Endothelial cell of umbilical vein (primary cell): Measurements from ENCODE around the gene FARP1. TPM values are rescaled to one million over a fixed set of nuclear protein-coding genes. Genes with fewer than 3 reads are reported as not detected.

Source experiments
- BruUV-seq: library from RNA; stranded (reverse); fragments of 400-500 nt; replicated peaks from 2 replicates; lab custom pipeline; 2021; lab: Mats Ljungman, UMichigan
- CTCF ChIA-PET: fragments of 300-600, 350-600 bp; sonication (Branson Sonifier 250); formaldehyde crosslinking; loops from one replicate; lab custom pipeline; 2021; ENCODE audit warnings: antibody characterized with exemption, inconsistent platforms; lab: Charles Lee
- POLR2A ChIA-PET: fragments of 300-600, 350-600 bp; sonication (Branson Sonifier 250); formaldehyde crosslinking; loops from one replicate; lab custom pipeline; 2021; ENCODE audit warnings: antibody characterized with exemption, inconsistent platforms; lab: Charles Lee
- DNase-seq: peaks from one replicate; pipeline ENCODE4 v3.0.0-alpha.2; 2011; ENCODE audit warnings: low read depth, low spot score
- FAIRE-seq: peaks from 2 replicates; lab custom pipeline; 2011; peaks lifted over from hg19 to GRCh38; lab: Jason Lieb, UNC
- H2AFZ ChIP-seq: 2 replicates; pipeline ENCODE4 v1.6.0; 2012; ENCODE audit warnings: low read depth, low read length, control low read depth, inconsistent platforms
- H3K27ac ChIP-seq: 2 replicates; pipeline ENCODE4 v1.5.1; 2011; ENCODE audit warnings: low read depth, mild to moderate bottlenecking, control low read depth, low read length, moderate library complexity; ENCODE audit not compliant: insufficient read depth
- H3K27me3 ChIP-seq, 2 experiments: 2 replicates each; pipeline versions ENCODE4 v1.6.0 to v1.6.1; 2011; ENCODE audit warnings: low read length in 2 of 2, mixed read lengths in 1 of 2; ENCODE audit not compliant: control insufficient read depth in 2 of 2, insufficient read depth in 2 of 2
- H3K36me3 ChIP-seq, 2 experiments: 2 replicates in 1 of 2; 3 replicates in 1 of 2; pipeline ENCODE4 v1.5.1; 2011; ENCODE audit warnings: low read length in 2 of 2, mild to moderate bottlenecking in 1 of 2, moderate library complexity in 1 of 2; ENCODE audit not compliant: control insufficient read depth in 2 of 2, insufficient read depth in 2 of 2; ENCODE audit errors: extremely low read depth in 1 of 2
- H3K4me1 ChIP-seq: 3 replicates; pipeline ENCODE4 v1.5.1; 2011; ENCODE audit warnings: mild to moderate bottlenecking, low read length; ENCODE audit not compliant: control insufficient read depth, insufficient read depth; ENCODE audit errors: extremely low read depth
- H3K4me2 ChIP-seq: 2 replicates; pipeline ENCODE4 v1.6.1; 2011; ENCODE audit warnings: low read length, control low read depth, mixed read lengths; ENCODE audit not compliant: insufficient read depth
- H3K4me3 ChIP-seq, 3 experiments: fragments of 200-600 bp in 1 of 3; sonication (generic), shearing (Covaris generic) in 1 of 3; replicated peaks in 1 of 3; 2 replicates each; pipeline ENCODE4 v1.5.1; 2011 to 2016; ENCODE audit warnings: control low read depth in 3 of 3, low read length in 3 of 3, mild to moderate bottlenecking in 2 of 3, inconsistent platforms in 1 of 3, low read depth in 1 of 3, moderate library complexity in 1 of 3; ENCODE audit not compliant: insufficient read depth in 1 of 3
- H3K79me2 ChIP-seq: 2 replicates; pipeline ENCODE4 v1.6.0; 2012; ENCODE audit warnings: low read length, inconsistent platforms; ENCODE audit not compliant: control insufficient read depth, insufficient read depth
- H3K9ac ChIP-seq: replicated peaks from 2 replicates; pipeline ENCODE3; 2011; ENCODE audit warnings: low read length, control low read depth; ENCODE audit not compliant: insufficient read depth; ENCODE audit errors: extremely low read depth
- H3K9me1 ChIP-seq: replicated peaks from 3 replicates; pipeline ENCODE4 v1.6.0; 2011; ENCODE audit warnings: mild to moderate bottlenecking, low read length; ENCODE audit not compliant: control insufficient read depth, insufficient read depth; ENCODE audit errors: extremely low read depth
- H3K9me3 ChIP-seq: replicated peaks from 2 replicates; pipeline ENCODE4 v1.5.1; 2012; ENCODE audit warnings: low read length, inconsistent platforms; ENCODE audit not compliant: control insufficient read depth, insufficient read depth
- H4K20me1 ChIP-seq: replicated peaks from 2 replicates; pipeline ENCODE3; 2011; ENCODE audit warnings: mild to moderate bottlenecking, low read length; ENCODE audit not compliant: control insufficient read depth, insufficient read depth; ENCODE audit errors: extremely low read depth
- EZH2 ChIP-seq: IDR thresholded peaks from 2 replicates; pipeline ENCODE4 v1.6.1; 2012; ENCODE audit warnings: borderline replicate concordance, low read depth, mild to moderate bottlenecking, moderate library complexity, low read length, inconsistent platforms; ENCODE audit not compliant: severe bottlenecking
- FOS ChIP-seq: IDR thresholded peaks from 2 replicates; pipeline ENCODE4 v1.6.1; 2011; ENCODE audit warnings: mild to moderate bottlenecking, low read length, moderate library complexity, borderline replicate concordance; ENCODE audit not compliant: insufficient read depth
- GATA2 ChIP-seq: IDR thresholded peaks from 2 replicates; pipeline ENCODE4 v1.7.0; 2011; ENCODE audit warnings: low read depth, mild to moderate bottlenecking, moderate library complexity, mixed read lengths, low read length; ENCODE audit not compliant: insufficient read length, insufficient read depth
- JUN ChIP-seq: IDR thresholded peaks from 2 replicates; pipeline ENCODE4 v1.6.1; 2011; ENCODE audit warnings: borderline replicate concordance, low read depth; ENCODE audit not compliant: insufficient read length, insufficient read depth
- MYC ChIP-seq: IDR thresholded peaks from one replicate; pipeline ENCODE4 v1.6.1; 2011; ENCODE audit warnings: mild to moderate bottlenecking, low read depth, low read length
- POLR2A ChIP-seq: IDR thresholded peaks from 2 replicates; pipeline ENCODE4 v1.6.1; 2012; ENCODE audit warnings: low read depth, mild to moderate bottlenecking, control low read depth, low read length
- POLR2AphosphoS5 ChIP-seq: IDR thresholded peaks from 2 replicates; pipeline ENCODE4 v1.6.1; 2012; ENCODE audit warnings: low read depth, mild to moderate bottlenecking, control low read depth, low read length, moderate library complexity; ENCODE audit not compliant: insufficient read depth
- dilution Hi-C: fragments of 300-500 bp; cut with MboI; formaldehyde crosslinking; loops from one replicate; pipeline ENCODE4 v1.15.0; 2019; ENCODE audit warnings: low sequenced_read_pairs; ENCODE audit not compliant: extremely low pct_ligation_motif_present
- intact Hi-C: fragments of 100-400 bp; cut with micrococcal nuclease; formaldehyde crosslinking; loops from one replicate; pipeline ENCODE4 v1.10.0; 2022
- polyA plus RNA-seq, 4 experiments: library from polyadenylated mRNA; depleted of rRNA in 3 of 4; stranded (reverse) in 3 of 4; unstranded in 1 of 4; fragments of >200 nt; gene quantifications; 2 replicates each; pipeline versions ENCODE4 v1.2.1 to v1.2.3, GENCODE V29; 2011 to 2012; ENCODE audit warnings: missing spikeins in 1 of 4
- total RNA-seq: library from RNA; stranded (reverse); gene quantifications from 2 replicates; pipeline ENCODE4 v1.2.3, GENCODE V29; 2021
- TF ChIP-seq, protein P1 (sequence below), 2 donors: IDR thresholded peaks; 1 replicate in 1 of 2; 2 replicates in 1 of 2; pipeline ENCODE4 v1.5.1; 2011; ENCODE audit warnings: low read length in 2 of 2, mild to moderate bottlenecking in 2 of 2, moderate library complexity in 2 of 2, control low read depth in 1 of 2, inconsistent platforms in 1 of 2, low read depth in 1 of 2; ENCODE audit not compliant: insufficient read depth in 1 of 2; ENCODE audit errors: extremely low read depth in 1 of 2
- TF ChIP-seq, protein P2 (sequence below): IDR thresholded peaks from 2 replicates; pipeline ENCODE4 v1.6.1; 2011; ENCODE audit not compliant: insufficient read depth, insufficient read length

Gene FARP1
- total and polyA plus RNA-seq, 2 donors (not counting 3 experiments of a cell fraction or from before 2014, with no cell fraction given) = 19.0 to 77.7 TPM

DNA sequence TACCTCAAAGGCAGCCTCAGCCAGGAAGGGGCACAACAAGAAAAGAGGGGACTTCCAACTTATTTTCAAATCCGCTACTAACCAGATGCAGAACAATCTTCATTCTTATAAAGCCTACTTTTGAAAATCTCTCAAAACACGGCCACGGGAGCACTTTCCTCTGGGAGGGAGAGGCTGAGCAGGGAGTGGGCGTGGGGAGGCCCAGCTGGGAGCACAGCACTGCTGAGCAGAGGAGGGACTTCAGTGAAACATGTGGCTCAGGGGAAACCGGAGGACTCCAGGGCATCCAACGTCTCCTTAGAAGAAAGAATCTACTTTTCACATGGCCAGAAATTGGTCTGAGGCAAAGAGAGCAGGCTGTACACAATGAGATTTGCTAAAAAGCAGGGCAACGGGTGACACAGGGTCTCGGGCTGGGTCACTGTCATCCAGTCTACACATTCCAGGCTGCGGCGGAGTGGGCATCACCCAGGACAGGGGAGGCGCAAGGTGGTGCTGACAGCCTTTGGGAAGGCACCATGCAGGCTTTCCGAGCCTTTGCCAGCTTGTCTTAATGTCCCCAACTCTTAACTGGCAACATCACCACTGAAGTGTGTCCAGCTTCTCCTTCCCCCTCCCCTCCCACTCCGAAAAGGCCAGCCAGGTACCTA lies 317.0 kb downstream of the FARP1 start:
- dilution Hi-C loops = no loop called here
- Histone ChIP-seq H2AFZ (no peak overlapping the region), H4K20me1 (no peaks in the 10 kb centered on the region), H3K9me1 (no peaks in the 10 kb centered on the region), H3K79me2 (peaks cover 17% of the 10 kb centered on the region), H3K4me1 (no peaks in the 10 kb centered on the region), H3K9ac (no peak overlapping the region), H3K36me3 (peaks cover 7 to 57% of the 10 kb centered on the region in 2 experiments), H3K27me3 (no peaks in the 10 kb centered on the region), H3K9me3 (no peaks in the 10 kb centered on the region), H3K4me2 (no peak overlapping the region), H3K27ac (no peak overlapping the region), H3K4me3 (no peak overlapping the region)
- intact Hi-C loops = no loop called here
- TF ChIP-seq EZH2 (no peak), JUN (no peak), MYC (no peak), FOS (no peak), POLR2AphosphoS5 (no peak), GATA2 (no peak), POLR2A (no peak)
- TF ChIP-seq, protein P1, sequence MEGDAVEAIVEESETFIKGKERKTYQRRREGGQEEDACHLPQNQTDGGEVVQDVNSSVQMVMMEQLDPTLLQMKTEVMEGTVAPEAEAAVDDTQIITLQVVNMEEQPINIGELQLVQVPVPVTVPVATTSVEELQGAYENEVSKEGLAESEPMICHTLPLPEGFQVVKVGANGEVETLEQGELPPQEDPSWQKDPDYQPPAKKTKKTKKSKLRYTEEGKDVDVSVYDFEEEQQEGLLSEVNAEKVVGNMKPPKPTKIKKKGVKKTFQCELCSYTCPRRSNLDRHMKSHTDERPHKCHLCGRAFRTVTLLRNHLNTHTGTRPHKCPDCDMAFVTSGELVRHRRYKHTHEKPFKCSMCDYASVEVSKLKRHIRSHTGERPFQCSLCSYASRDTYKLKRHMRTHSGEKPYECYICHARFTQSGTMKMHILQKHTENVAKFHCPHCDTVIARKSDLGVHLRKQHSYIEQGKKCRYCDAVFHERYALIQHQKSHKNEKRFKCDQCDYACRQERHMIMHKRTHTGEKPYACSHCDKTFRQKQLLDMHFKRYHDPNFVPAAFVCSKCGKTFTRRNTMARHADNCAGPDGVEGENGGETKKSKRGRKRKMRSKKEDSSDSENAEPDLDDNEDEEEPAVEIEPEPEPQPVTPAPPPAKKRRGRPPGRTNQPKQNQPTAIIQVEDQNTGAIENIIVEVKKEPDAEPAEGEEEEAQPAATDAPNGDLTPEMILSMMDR (IDR thresholded peaks at IDR 0.05; ENCODE audit: extremely low read depth in 1 of 2, insufficient read depth in 1 of 2, low read depth in 1 of 2, low read length in 2 of 2) = no peak
- TF ChIP-seq, protein P2, sequence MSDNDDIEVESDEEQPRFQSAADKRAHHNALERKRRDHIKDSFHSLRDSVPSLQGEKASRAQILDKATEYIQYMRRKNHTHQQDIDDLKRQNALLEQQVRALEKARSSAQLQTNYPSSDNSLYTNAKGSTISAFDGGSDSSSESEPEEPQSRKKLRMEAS = no peak
- CTCF ChIA-PET = no interaction called here
- BruUV-seq = no TSS peak
- POLR2A ChIA-PET = no interaction called here
- FAIRE-seq = no peak
- DNase-seq = no peak
